Measurements from ENCODE around the gene IL1RN. TPM values are rescaled to one million over a fixed set of nuclear protein-coding genes. Genes with fewer than 3 reads are reported as not detected.

The IL1RN gene
- total RNA-seq, 1 donor from 2014 or later = 0.29 TPM

- no peak for DNase-seq (ENCODE audit: low read depth)
Observed at GRCh38 chr2:113157118-113157896, 29.9 kb downstream of the IL1RN start.

GRCh38 chr2:113157897-113158753 is 30.7 kb downstream of the IL1RN start:
- peak overlapping the region; percentile 59 for H3K4me3 ChIP-seq (ENCODE audit: low read depth, low read length)
- TF ChIP-seq, protein P1, sequence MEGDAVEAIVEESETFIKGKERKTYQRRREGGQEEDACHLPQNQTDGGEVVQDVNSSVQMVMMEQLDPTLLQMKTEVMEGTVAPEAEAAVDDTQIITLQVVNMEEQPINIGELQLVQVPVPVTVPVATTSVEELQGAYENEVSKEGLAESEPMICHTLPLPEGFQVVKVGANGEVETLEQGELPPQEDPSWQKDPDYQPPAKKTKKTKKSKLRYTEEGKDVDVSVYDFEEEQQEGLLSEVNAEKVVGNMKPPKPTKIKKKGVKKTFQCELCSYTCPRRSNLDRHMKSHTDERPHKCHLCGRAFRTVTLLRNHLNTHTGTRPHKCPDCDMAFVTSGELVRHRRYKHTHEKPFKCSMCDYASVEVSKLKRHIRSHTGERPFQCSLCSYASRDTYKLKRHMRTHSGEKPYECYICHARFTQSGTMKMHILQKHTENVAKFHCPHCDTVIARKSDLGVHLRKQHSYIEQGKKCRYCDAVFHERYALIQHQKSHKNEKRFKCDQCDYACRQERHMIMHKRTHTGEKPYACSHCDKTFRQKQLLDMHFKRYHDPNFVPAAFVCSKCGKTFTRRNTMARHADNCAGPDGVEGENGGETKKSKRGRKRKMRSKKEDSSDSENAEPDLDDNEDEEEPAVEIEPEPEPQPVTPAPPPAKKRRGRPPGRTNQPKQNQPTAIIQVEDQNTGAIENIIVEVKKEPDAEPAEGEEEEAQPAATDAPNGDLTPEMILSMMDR (conservative IDR thresholded peaks at IDR 0.05; ENCODE audit: low read depth, low read length) = no peak
- DNase-seq (ENCODE audit: low read depth) = no peak

More at GRCh38 chr2:113157118-113157896, 29.9 kb downstream of the IL1RN start:
- peak overlapping the region; percentile 59 for H3K4me3 ChIP-seq (ENCODE audit: low read depth, low read length)
- TF ChIP-seq, protein P1 (conservative IDR thresholded peaks at IDR 0.05; ENCODE audit: low read depth, low read length) = no peak

- TF ChIP-seq, protein P1 (conservative IDR thresholded peaks at IDR 0.05; ENCODE audit: low read depth, low read length) = no peak
- H3K4me3 ChIP-seq (ENCODE audit: low read depth, low read length) = no peak overlapping the region
- no peak for DNase-seq (ENCODE audit: low read depth)
Observed at GRCh38 chr2:113158884-113159553, 31.6 kb downstream of the IL1RN start.

GRCh38 chr2:113160248-113160647 is 32.9 kb downstream of the IL1RN start:
- TF ChIP-seq, protein P1 (conservative IDR thresholded peaks at IDR 0.05; ENCODE audit: low read depth, low read length) = no peak
- no peak overlapping the region for H3K4me3 ChIP-seq (ENCODE audit: low read depth, low read length)
- no peak for DNase-seq (ENCODE audit: low read depth)

DNA sequence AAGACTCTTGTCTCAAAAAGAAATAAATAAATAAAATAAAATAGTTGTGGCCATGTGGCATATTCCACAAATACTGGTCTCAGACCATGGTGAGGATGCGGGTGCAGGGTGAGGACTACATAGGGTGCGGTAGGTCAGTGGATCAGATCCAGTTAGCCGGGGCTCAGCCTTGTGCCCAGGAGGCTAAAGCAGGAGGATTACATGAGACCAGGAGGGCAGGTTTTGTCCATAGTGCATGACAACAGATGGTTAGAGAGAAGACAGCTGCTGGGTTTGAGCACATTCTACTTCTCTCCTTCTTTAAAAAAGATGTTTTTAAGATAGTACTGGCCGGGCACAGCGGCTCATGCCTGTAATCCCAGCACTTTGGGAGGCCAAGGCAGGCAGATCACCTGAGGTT is 33.6 kb downstream of the IL1RN start:
- no peak overlapping the region for H3K4me3 ChIP-seq (ENCODE audit: low read depth, low read length)
- TF ChIP-seq, protein P1 (conservative IDR thresholded peaks at IDR 0.05; ENCODE audit: low read depth, low read length) = no peak
- DNase-seq (ENCODE audit: low read depth) = no peak

GRCh38 chr2:113162173-113162572 is 34.8 kb downstream of the IL1RN start:
- no peak for DNase-seq (ENCODE audit: low read depth)
- TF ChIP-seq, protein P1 (conservative IDR thresholded peaks at IDR 0.05; ENCODE audit: low read depth, low read length) = no peak

More at GRCh38 chr2:113162173-113162572, 34.8 kb downstream of the IL1RN start:
- H3K4me3 ChIP-seq (ENCODE audit: low read depth, low read length) = no peak overlapping the region

All from epithelial cell of proximal tubule (primary cell).